Lower lobe of right lung (tissue), 2 donors: Measurements from ENCODE around the gene ZNF516. TPM values are rescaled to one million over a fixed set of nuclear protein-coding genes. Genes with fewer than 3 reads are reported as not detected.

Experiments used
- ATAC-seq, 2 donors: fragments of 200-7000 bp; cut with Tn5 transposase; one replicate each; pipeline ENCODE4 v1.9.1; 2020 to 2022; ENCODE audit warnings: mild to moderate bottlenecking in 2 of 2, moderate library complexity in 2 of 2
- DNase-seq: peaks from one replicate; pipeline ENCODE4 v3.0.0-alpha.2; 2020
- H3K27ac ChIP-seq: fragments of 200-600 bp; one replicate; pipeline ENCODE4 v1.8.0; 2022
- H3K27me3 ChIP-seq: fragments of 200-600 bp; one replicate; pipeline ENCODE4 v1.8.0; 2022; ENCODE audit warnings: low read depth
- H3K36me3 ChIP-seq: fragments of 200-600 bp; one replicate; pipeline ENCODE4 v1.8.0; 2022; ENCODE audit warnings: mild to moderate bottlenecking
- H3K4me1 ChIP-seq: fragments of 200-600 bp; one replicate; pipeline ENCODE4 v1.8.0; 2022
- H3K4me3 ChIP-seq: fragments of 200-600 bp; one replicate; pipeline ENCODE4 v1.8.0; 2022; ENCODE audit warnings: mild to moderate bottlenecking
- H3K9me3 ChIP-seq: fragments of 200-600 bp; one replicate; pipeline ENCODE4 v1.8.0; 2022
- CTCF ChIP-seq: fragments of 200-600 bp; IDR thresholded peaks from one replicate; pipeline ENCODE4 v1.8.0; 2022; ENCODE audit warnings: antibody characterized with exemption, mild to moderate bottlenecking
- intact Hi-C: fragments of 100-400 bp; cut with DNase I; formaldehyde crosslinking; loops from one replicate; pipeline ENCODE4 v1.11.0; 2022
- total RNA-seq: library from RNA; stranded (reverse); fragmentation: NEBNext Ultra II Directional; extraction: Animal tissue kit (Norgen Biotek cat#: 25700); gene quantifications from one replicate; pipeline ENCODE4 v1.2.1, GENCODE V29; 2021
- donor health status: DM: no; HTN: yes; CAD: no; lungs with severe emphysema.

ZNF516 gene
- total RNA-seq, 1 donor from 2014 or later, result 28.8 TPM

DNA sequence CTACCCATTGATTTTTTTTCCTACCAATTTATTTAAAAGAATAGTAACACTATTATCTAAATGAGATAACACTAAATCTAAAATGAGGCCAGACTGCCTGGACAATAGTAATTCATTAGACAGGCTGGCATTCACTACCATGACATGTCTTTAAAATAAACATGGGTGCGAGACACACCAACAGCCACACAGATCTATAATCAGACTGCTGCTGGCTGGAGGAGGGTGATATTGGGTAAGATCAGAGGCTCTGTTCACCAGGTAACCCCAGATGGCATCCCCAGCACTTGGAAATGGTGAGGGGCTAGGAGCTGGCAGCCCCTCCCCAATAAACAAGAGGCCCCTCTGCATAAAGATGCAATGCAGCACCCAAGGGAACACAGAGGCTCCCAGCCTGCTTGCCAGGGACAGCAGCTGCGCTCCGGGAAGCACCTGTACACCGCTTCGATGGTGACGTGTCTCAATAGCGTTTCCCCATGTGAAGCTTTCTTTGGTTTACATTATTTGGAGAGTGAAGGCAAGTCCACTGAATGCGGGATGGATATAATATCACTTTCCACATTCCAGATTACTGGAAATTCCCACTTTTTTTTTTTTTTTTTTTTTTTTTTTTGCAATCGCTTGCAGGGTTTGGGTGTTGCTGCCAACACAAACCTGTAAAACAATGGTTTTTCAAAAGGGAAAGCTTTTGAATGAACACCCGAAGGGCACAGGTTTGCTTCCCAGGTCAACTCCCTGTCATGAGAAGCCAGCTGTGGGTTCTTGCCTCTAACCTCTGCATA is 159.0 kb downstream of the ZNF516 start:
- Histone ChIP-seq H3K9me3 (peaks cover 12% of the 10 kb centered on the region), H3K27me3 (no peaks in the 10 kb centered on the region), H3K4me3 (no peak overlapping the region), H3K27ac (no peak overlapping the region), H3K4me1 (no peaks in the 10 kb centered on the region), H3K36me3 (no peaks in the 10 kb centered on the region)
- no peak for ATAC-seq
- TF ChIP-seq CTCF, result no peak
- no peak for DNase-seq
- intact Hi-C loops, result no loop called here

- Histone ChIP-seq H3K4me1 (no peaks in the 10 kb centered on the region), H3K9me3 (peaks cover 11% of the 10 kb centered on the region), H3K36me3 (no peaks in the 10 kb centered on the region), H3K4me3 (no peak overlapping the region), H3K27me3 (no peaks in the 10 kb centered on the region), H3K27ac (no peak overlapping the region)
- TF ChIP-seq CTCF, result no peak
- DNase-seq, result no peak
- no peak for ATAC-seq
- intact Hi-C loops, result no loop called here
Observed at GRCh38 chr18:76328140-76328539, 166.9 kb downstream of the ZNF516 start.

DNA sequence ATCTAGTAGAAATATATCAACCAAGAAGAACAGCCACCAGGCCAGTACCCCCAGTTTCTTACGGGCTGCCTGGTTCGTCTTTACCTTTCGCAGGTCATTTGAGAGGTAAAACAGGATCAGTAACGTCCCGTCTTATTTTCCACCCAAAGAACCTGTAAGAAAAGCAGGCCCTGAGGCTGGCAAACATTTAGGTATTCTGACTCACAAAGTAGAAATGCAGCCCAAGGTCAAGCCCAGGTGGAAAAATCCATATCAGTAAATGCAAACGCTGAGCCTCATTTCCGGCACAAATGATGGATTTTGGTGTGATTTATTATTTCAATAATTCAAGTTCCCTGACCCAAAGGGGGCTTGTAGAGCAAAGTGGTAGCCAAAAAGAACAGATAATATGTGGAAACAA is 171.2 kb downstream of the ZNF516 start:
- no peak for TF ChIP-seq CTCF
- Histone ChIP-seq H3K27ac (no peak overlapping the region), H3K36me3 (no peaks in the 10 kb centered on the region), H3K27me3 (no peaks in the 10 kb centered on the region), H3K9me3 (no peaks in the 10 kb centered on the region), H3K4me3 (no peak overlapping the region), H3K4me1 (no peaks in the 10 kb centered on the region)
- ATAC-seq, result no peak
- no peak for DNase-seq
- intact Hi-C loops, result no loop called here

GRCh38 chr18:76322686-76323085 is 172.4 kb downstream of the ZNF516 start:
- intact Hi-C loops, result no loop called here
- ATAC-seq, result no peak
- no peak for DNase-seq

DNA sequence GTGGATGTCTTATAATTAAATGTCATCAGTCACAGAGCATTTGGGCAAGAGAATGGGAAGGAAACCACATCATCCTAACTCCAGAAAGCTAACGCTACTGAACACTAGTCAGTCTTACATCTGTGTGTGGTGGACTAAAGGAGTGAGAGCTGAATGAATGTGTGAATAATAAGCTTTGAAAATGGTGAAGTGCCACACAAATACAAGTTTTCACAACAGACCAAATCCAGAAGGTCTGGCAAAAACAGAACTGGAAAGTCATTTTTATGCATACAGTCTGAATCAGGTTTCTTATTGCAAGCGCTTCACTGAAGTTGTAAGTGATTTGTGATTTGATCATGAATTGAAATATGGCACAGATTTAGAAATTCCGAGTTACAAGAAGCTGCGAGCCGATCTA is 175.7 kb downstream of the ZNF516 start:
- no peaks in the 10 kb centered on the region for H3K27me3 ChIP-seq
- intact Hi-C loops, result no loop called here
- no peaks in the 10 kb centered on the region for H3K4me1 ChIP-seq
- DNase-seq, result no peak
- no peak for ATAC-seq
- H3K27ac ChIP-seq, result no peak overlapping the region
- no peaks in the 10 kb centered on the region for H3K36me3 ChIP-seq
- H3K9me3 ChIP-seq, result no peaks in the 10 kb centered on the region
- no peak overlapping the region for H3K4me3 ChIP-seq
- TF ChIP-seq CTCF, result no peak

More at GRCh38 chr18:76322686-76323085, 172.4 kb downstream of the ZNF516 start:
- H3K27me3 ChIP-seq, result no peaks in the 10 kb centered on the region
- no peaks in the 10 kb centered on the region for H3K9me3 ChIP-seq
- TF ChIP-seq CTCF, result no peak
- H3K36me3 ChIP-seq, result no peaks in the 10 kb centered on the region
- no peak overlapping the region for H3K4me3 ChIP-seq
- H3K27ac ChIP-seq, result no peak overlapping the region
- no peaks in the 10 kb centered on the region for H3K4me1 ChIP-seq
